ENCODE measurements around the gene TMEM236.

DNA sequence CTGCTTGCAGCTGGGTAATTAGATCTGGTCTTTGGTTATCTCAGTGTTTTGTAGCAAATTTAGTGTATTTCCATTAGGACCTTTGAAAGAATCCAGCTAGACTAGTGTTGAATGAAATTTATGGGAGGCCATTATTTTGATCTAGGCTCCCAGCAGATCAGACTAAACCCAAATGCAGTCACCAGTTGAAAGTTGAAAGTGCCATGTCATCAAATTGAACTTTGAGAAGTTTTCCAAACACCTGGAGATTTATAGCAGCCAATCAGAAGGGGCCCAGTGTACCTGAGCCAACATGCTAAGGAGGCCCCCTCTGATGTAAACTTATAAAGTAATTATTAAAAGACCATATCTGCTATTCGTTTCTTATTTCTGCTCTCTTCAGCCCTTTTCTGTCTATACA, 11.3 kb upstream of the TMEM236 start:
- TF ChIP-seq POLR2AphosphoS5 (IDR thresholded peaks at IDR 0.05; ENCODE audit: low read depth, low read length) (no peak), FOXP2 (optimal IDR thresholded peaks at IDR 0.05; ENCODE audit: borderline replicate concordance, extremely low read depth, extremely low read length, insufficient read depth) (no peak)
- TF ChIP-seq, protein P1, sequence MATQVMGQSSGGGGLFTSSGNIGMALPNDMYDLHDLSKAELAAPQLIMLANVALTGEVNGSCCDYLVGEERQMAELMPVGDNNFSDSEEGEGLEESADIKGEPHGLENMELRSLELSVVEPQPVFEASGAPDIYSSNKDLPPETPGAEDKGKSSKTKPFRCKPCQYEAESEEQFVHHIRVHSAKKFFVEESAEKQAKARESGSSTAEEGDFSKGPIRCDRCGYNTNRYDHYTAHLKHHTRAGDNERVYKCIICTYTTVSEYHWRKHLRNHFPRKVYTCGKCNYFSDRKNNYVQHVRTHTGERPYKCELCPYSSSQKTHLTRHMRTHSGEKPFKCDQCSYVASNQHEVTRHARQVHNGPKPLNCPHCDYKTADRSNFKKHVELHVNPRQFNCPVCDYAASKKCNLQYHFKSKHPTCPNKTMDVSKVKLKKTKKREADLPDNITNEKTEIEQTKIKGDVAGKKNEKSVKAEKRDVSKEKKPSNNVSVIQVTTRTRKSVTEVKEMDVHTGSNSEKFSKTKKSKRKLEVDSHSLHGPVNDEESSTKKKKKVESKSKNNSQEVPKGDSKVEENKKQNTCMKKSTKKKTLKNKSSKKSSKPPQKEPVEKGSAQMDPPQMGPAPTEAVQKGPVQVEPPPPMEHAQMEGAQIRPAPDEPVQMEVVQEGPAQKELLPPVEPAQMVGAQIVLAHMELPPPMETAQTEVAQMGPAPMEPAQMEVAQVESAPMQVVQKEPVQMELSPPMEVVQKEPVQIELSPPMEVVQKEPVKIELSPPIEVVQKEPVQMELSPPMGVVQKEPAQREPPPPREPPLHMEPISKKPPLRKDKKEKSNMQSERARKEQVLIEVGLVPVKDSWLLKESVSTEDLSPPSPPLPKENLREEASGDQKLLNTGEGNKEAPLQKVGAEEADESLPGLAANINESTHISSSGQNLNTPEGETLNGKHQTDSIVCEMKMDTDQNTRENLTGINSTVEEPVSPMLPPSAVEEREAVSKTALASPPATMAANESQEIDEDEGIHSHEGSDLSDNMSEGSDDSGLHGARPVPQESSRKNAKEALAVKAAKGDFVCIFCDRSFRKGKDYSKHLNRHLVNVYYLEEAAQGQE (IDR thresholded peaks at IDR 0.05; ENCODE audit: insufficient read depth in 1 of 2, low read depth in 2 of 2, low read length in 2 of 2): no peak

Measured in PFSK-1 (cell line).